ENCODE data around the gene UBE2O.

UBE2O gene

GRCh38 chr17:76432004-76432403 is 20.9 kb downstream of the UBE2O start:
- Histone ChIP-seq H3K4me2 (ENCODE audit: low read length) (no peak overlapping the region), H3K27me3 (ENCODE audit: control insufficient read depth, insufficient read depth, low read length) (no peaks in the 10 kb centered on the region), H3K9me3 (replicated peaks; ENCODE audit: low read length) (no peaks in the 10 kb centered on the region), H3K4me3 (ENCODE audit: low read length) (no peak overlapping the region), H3K4me1 (ENCODE audit: control insufficient read depth, insufficient read depth, low read length) (peaks cover 8% of the 10 kb centered on the region), H3K9ac (ENCODE audit: low read depth, low read length) (no peak overlapping the region), H3K36me3 (ENCODE audit: insufficient read depth, low read length) (peaks cover 5% of the 10 kb centered on the region)

- Histone ChIP-seq H3K27me3 (ENCODE audit: control insufficient read depth, insufficient read depth, low read length) (no peaks in the 10 kb centered on the region), H3K4me3 (ENCODE audit: low read length) (no peak overlapping the region), H3K9ac (ENCODE audit: low read depth, low read length) (no peak overlapping the region), H3K4me1 (ENCODE audit: control insufficient read depth, insufficient read depth, low read length) (peaks cover 8% of the 10 kb centered on the region), H3K36me3 (ENCODE audit: insufficient read depth, low read length) (peaks cover 5% of the 10 kb centered on the region), H3K9me3 (replicated peaks; ENCODE audit: low read length) (no peaks in the 10 kb centered on the region), H3K4me2 (ENCODE audit: low read length) (no peak overlapping the region)
These were observed 21.4 kb downstream of the UBE2O start for GRCh38 chr17:76431509-76431908.

GRCh38 chr17:76428511-76428910 is 24.4 kb downstream of the UBE2O start:
- peaks cover 8% of the 10 kb centered on the region for H3K4me1 ChIP-seq (ENCODE audit: control insufficient read depth, insufficient read depth, low read length)

GRCh38 chr17:76427501-76428231 is 25.3 kb downstream of the UBE2O start:
- peaks cover 8% of the 10 kb centered on the region for H3K4me1 ChIP-seq (ENCODE audit: control insufficient read depth, insufficient read depth, low read length)
- H3K9ac ChIP-seq (ENCODE audit: low read depth, low read length): no peak overlapping the region
- H3K27me3 ChIP-seq (ENCODE audit: control insufficient read depth, insufficient read depth, low read length): no peaks in the 10 kb centered on the region
- H3K4me3 ChIP-seq (ENCODE audit: low read length): no peak overlapping the region
- H3K36me3 ChIP-seq (ENCODE audit: insufficient read depth, low read length): no peaks in the 10 kb centered on the region
- H3K9me3 ChIP-seq (replicated peaks; ENCODE audit: low read length): no peaks in the 10 kb centered on the region
- H3K4me2 ChIP-seq (ENCODE audit: low read length): no peak overlapping the region

More at GRCh38 chr17:76428511-76428910, 24.4 kb downstream of the UBE2O start:
- Histone ChIP-seq H3K4me3 (ENCODE audit: low read length) (no peak overlapping the region), H3K27me3 (ENCODE audit: control insufficient read depth, insufficient read depth, low read length) (no peaks in the 10 kb centered on the region), H3K9ac (ENCODE audit: low read depth, low read length) (no peak overlapping the region), H3K4me2 (ENCODE audit: low read length) (no peak overlapping the region), H3K9me3 (replicated peaks; ENCODE audit: low read length) (no peaks in the 10 kb centered on the region), H3K36me3 (ENCODE audit: insufficient read depth, low read length) (no peaks in the 10 kb centered on the region)

GRCh38 chr17:76426853-76427252 is 26.1 kb downstream of the UBE2O start:
- H3K36me3 ChIP-seq (ENCODE audit: insufficient read depth, low read length): no peaks in the 10 kb centered on the region
- H3K4me2 ChIP-seq (ENCODE audit: low read length): no peak overlapping the region
- H3K4me1 ChIP-seq (ENCODE audit: control insufficient read depth, insufficient read depth, low read length): peaks cover 8% of the 10 kb centered on the region
- H3K9me3 ChIP-seq (replicated peaks; ENCODE audit: low read length): no peaks in the 10 kb centered on the region
- no peaks in the 10 kb centered on the region for H3K27me3 ChIP-seq (ENCODE audit: control insufficient read depth, insufficient read depth, low read length)
- H3K9ac ChIP-seq (ENCODE audit: low read depth, low read length): no peak overlapping the region
- no peak overlapping the region for H3K4me3 ChIP-seq (ENCODE audit: low read length)

GRCh38 chr17:76422860-76423259 is 30.1 kb downstream of the UBE2O start:
- no peaks in the 10 kb centered on the region for H3K36me3 ChIP-seq (ENCODE audit: insufficient read depth, low read length)
- peaks cover 7% of the 10 kb centered on the region for H3K4me1 ChIP-seq (ENCODE audit: control insufficient read depth, insufficient read depth, low read length)
- no peaks in the 10 kb centered on the region for H3K27me3 ChIP-seq (ENCODE audit: control insufficient read depth, insufficient read depth, low read length)
- no peak overlapping the region for H3K4me2 ChIP-seq (ENCODE audit: low read length)
- no peaks in the 10 kb centered on the region for H3K9me3 ChIP-seq (replicated peaks; ENCODE audit: low read length)
- H3K4me3 ChIP-seq (ENCODE audit: low read length): no peak overlapping the region
- no peak overlapping the region for H3K9ac ChIP-seq (ENCODE audit: low read depth, low read length)

- H3K4me2 ChIP-seq (ENCODE audit: low read length): no peak overlapping the region
- peaks cover 3% of the 10 kb centered on the region for H3K4me1 ChIP-seq (ENCODE audit: control insufficient read depth, insufficient read depth, low read length)
- no peak overlapping the region for H3K9ac ChIP-seq (ENCODE audit: low read depth, low read length)
- no peaks in the 10 kb centered on the region for H3K27me3 ChIP-seq (ENCODE audit: control insufficient read depth, insufficient read depth, low read length)
- no peak overlapping the region for H3K4me3 ChIP-seq (ENCODE audit: low read length)
- H3K36me3 ChIP-seq (ENCODE audit: insufficient read depth, low read length): no peaks in the 10 kb centered on the region
- H3K9me3 ChIP-seq (replicated peaks; ENCODE audit: low read length): no peaks in the 10 kb centered on the region
These were observed 30.5 kb downstream of the UBE2O start for GRCh38 chr17:76422406-76422805.

- no peaks in the 10 kb centered on the region for H3K36me3 ChIP-seq (ENCODE audit: insufficient read depth, low read length)
- H3K4me3 ChIP-seq (ENCODE audit: low read length): no peak overlapping the region
- H3K9ac ChIP-seq (ENCODE audit: low read depth, low read length): no peak overlapping the region
These were observed 31.9 kb downstream of the UBE2O start for GRCh38 chr17:76421044-76421407.

GRCh38 chr17:76420356-76421043 is 32.5 kb downstream of the UBE2O start:
- Histone ChIP-seq H3K9ac (ENCODE audit: low read depth, low read length) (no peak overlapping the region), H3K36me3 (ENCODE audit: insufficient read depth, low read length) (no peaks in the 10 kb centered on the region), H3K9me3 (replicated peaks; ENCODE audit: low read length) (no peaks in the 10 kb centered on the region), H3K4me1 (ENCODE audit: control insufficient read depth, insufficient read depth, low read length) (no peaks in the 10 kb centered on the region), H3K4me3 (ENCODE audit: low read length) (no peak overlapping the region), H3K4me2 (ENCODE audit: low read length) (no peak overlapping the region), H3K27me3 (ENCODE audit: control insufficient read depth, insufficient read depth, low read length) (no peaks in the 10 kb centered on the region)

More at GRCh38 chr17:76421044-76421407, 31.9 kb downstream of the UBE2O start:
- Histone ChIP-seq H3K4me2 (ENCODE audit: low read length) (no peak overlapping the region), H3K9me3 (replicated peaks; ENCODE audit: low read length) (no peaks in the 10 kb centered on the region), H3K27me3 (ENCODE audit: control insufficient read depth, insufficient read depth, low read length) (no peaks in the 10 kb centered on the region), H3K4me1 (ENCODE audit: control insufficient read depth, insufficient read depth, low read length) (no peaks in the 10 kb centered on the region)

- no peak overlapping the region for H3K9ac ChIP-seq (ENCODE audit: low read depth, low read length)
- peaks cover 2% of the 10 kb centered on the region for H3K4me1 ChIP-seq (ENCODE audit: control insufficient read depth, insufficient read depth, low read length)
- no peak overlapping the region for H3K4me2 ChIP-seq (ENCODE audit: low read length)
- H3K9me3 ChIP-seq (replicated peaks; ENCODE audit: low read length): no peaks in the 10 kb centered on the region
- no peaks in the 10 kb centered on the region for H3K36me3 ChIP-seq (ENCODE audit: insufficient read depth, low read length)
- H3K4me3 ChIP-seq (ENCODE audit: low read length): no peak overlapping the region
- no peaks in the 10 kb centered on the region for H3K27me3 ChIP-seq (ENCODE audit: control insufficient read depth, insufficient read depth, low read length)
These were observed 33.2 kb downstream of the UBE2O start for GRCh38 chr17:76419576-76420260.

GRCh38 chr17:76417499-76418143 is 35.3 kb downstream of the UBE2O start:
- no peak overlapping the region for H3K4me3 ChIP-seq (ENCODE audit: low read length)
- peaks cover 6% of the 10 kb centered on the region for H3K4me1 ChIP-seq (ENCODE audit: control insufficient read depth, insufficient read depth, low read length)
- no peak overlapping the region for H3K4me2 ChIP-seq (ENCODE audit: low read length)
- H3K27me3 ChIP-seq (ENCODE audit: control insufficient read depth, insufficient read depth, low read length): no peaks in the 10 kb centered on the region
- no peaks in the 10 kb centered on the region for H3K9me3 ChIP-seq (replicated peaks; ENCODE audit: low read length)
- no peaks in the 10 kb centered on the region for H3K36me3 ChIP-seq (ENCODE audit: insufficient read depth, low read length)
- no peak overlapping the region for H3K9ac ChIP-seq (ENCODE audit: low read depth, low read length)
